Measurements from ENCODE around the gene LPCAT1. TPM values are rescaled to one million over a fixed set of nuclear protein-coding genes. Genes with fewer than 3 reads are reported as not detected.

The LPCAT1 gene
- total and polyA plus RNA-seq, 2 of the 13 experiments (the other 11 are each of a cell fraction or from before 2014, with no cell fraction given) = 29.8 to 90.6 TPM

GRCh38 chr5:1483064-1483463 is 40.7 kb downstream of the LPCAT1 start:
- no peaks in the 10 kb centered on the region for H3K27me3 ChIP-seq (ENCODE audit: control insufficient read depth in 1 of 2, insufficient read depth in 2 of 2, low read length in 2 of 2)
- no peak overlapping the region for H3K27ac ChIP-seq (ENCODE audit: extremely low read length, insufficient read depth, low read length)
- no peak overlapping the region for H3K9ac ChIP-seq (ENCODE audit: insufficient read depth, low read depth, low read length)
- POLR2A ChIA-PET = no interaction called here
- in situ Hi-C loops (cut with HindIII; ENCODE audit: extremely low pct_ligation_motif_present, low pct_unique_long_range_greater_than_20kb) (no loop called here), intact Hi-C loops (cut with micrococcal nuclease; ENCODE audit: unreplicated experiment) (no loop called here)
- H3K4me2 ChIP-seq (ENCODE audit: low read depth, low read length) = no peak overlapping the region
- no peak for DNase-seq (ENCODE audit: low spot score)
- H3K79me2 ChIP-seq (ENCODE audit: insufficient read depth, low read length) = no peaks in the 10 kb centered on the region
- no peak overlapping the region for H3K4me3 ChIP-seq (replicated peaks in 1 of 3; ENCODE audit: insufficient read depth in 1 of 3, low read depth in 2 of 3, low read length in 3 of 3)
- H3K9me3 ChIP-seq (ENCODE audit: low read length) = no peaks in the 10 kb centered on the region
- ATAC-seq = no peak
- no peak for FAIRE-seq
- 98% methylated on average over 13 of the region's 13 CpGs for WGBS (ENCODE audit: low lambda C conversion rate)
- H2AFZ ChIP-seq (ENCODE audit: low read length) = no peak overlapping the region
- no peak for TF ChIP-seq NR2F2 (IDR thresholded peaks at IDR 0.05; ENCODE audit: borderline replicate concordance, low read depth)
- TF ChIP-seq MTA1 (CRISPR knock-in tag; IDR thresholded peaks at IDR 0.05; ENCODE audit: borderline replicate concordance) = no peak
- TF ChIP-seq, protein P1, sequence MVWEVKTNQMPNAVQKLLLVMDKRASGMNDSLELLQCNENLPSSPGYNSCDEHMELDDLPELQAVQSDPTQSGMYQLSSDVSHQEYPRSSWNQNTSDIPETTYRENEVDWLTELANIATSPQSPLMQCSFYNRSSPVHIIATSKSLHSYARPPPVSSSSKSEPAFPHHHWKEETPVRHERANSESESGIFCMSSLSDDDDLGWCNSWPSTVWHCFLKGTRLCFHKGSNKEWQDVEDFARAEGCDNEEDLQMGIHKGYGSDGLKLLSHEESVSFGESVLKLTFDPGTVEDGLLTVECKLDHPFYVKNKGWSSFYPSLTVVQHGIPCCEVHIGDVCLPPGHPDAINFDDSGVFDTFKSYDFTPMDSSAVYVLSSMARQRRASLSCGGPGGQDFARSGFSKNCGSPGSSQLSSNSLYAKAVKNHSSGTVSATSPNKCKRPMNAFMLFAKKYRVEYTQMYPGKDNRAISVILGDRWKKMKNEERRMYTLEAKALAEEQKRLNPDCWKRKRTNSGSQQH (CRISPR knock-in tag; IDR thresholded peaks at IDR 0.05; ENCODE audit: low read depth) = no peak
- no peak for TF ChIP-seq EED (CRISPR knock-in tag; IDR thresholded peaks at IDR 0.05)
- no peak for TF ChIP-seq MYPOP (CRISPR knock-in tag; IDR thresholded peaks at IDR 0.05)
- TF ChIP-seq DR1 (CRISPR knock-in tag; IDR thresholded peaks at IDR 0.05) = no peak
- no peak for TF ChIP-seq ZSCAN20 (CRISPR knock-in tag; IDR thresholded peaks at IDR 0.05; ENCODE audit: borderline replicate concordance)
- no peak for TF ChIP-seq ZBTB7B (CRISPR knock-in tag; IDR thresholded peaks at IDR 0.05)
- TF ChIP-seq ZGPAT (CRISPR knock-in tag; IDR thresholded peaks at IDR 0.05) = no peak
- no peak for TF ChIP-seq ZNF7 (CRISPR knock-in tag; IDR thresholded peaks at IDR 0.05)
- TF ChIP-seq ZBTB1 (CRISPR knock-in tag; IDR thresholded peaks at IDR 0.05; ENCODE audit: borderline replicate concordance) = no peak
- TF ChIP-seq PHF8 (CRISPR knock-in tag; IDR thresholded peaks at IDR 0.05) = no peak
- TF ChIP-seq RARA (CRISPR knock-in tag; IDR thresholded peaks at IDR 0.05) = no peak
- TF ChIP-seq KMT2A (CRISPR knock-in tag; IDR thresholded peaks at IDR 0.05) = no peak
- BruUV-seq (replicated peaks) = no TSS peak
- H3K36me3 ChIP-seq (replicated peaks in 1 of 2; ENCODE audit: control insufficient read depth in 1 of 2, insufficient read depth in 2 of 2, low read length in 2 of 2) = peaks cover 28 to 51% of the 10 kb centered on the region in 2 experiments
- peaks cover 8% of the 10 kb centered on the region; the same call in 1 of the 2 replicates for H4K20me1 ChIP-seq (ENCODE audit: insufficient read depth, low read length)
- CTCF ChIA-PET (ENCODE audit: low intra/inter-chr PET ratio, low total read pairs) = no interaction called here
- H3K4me1 ChIP-seq (ENCODE audit: insufficient read depth, low read length) = no peaks in the 10 kb centered on the region

Measured in HepG2 (cell line).